Stimulated activated CD4-positive, alpha-beta T cell treated with anti-CD3 and anti-CD28 coated beads, Interleukin-4, amount 100 ng/mL, for 4 hours (primary cell): ENCODE measurements around the gene CAMK1D.
"Not testable (repeated sequence)": the region's sequence is repeated elsewhere in the genome, so short reads cannot be mapped to it uniquely, and the experiment has no call there.

ENCODE experiments used
- DNase-seq, 2 experiments: peaks; one replicate each; pipeline ENCODE4 v3.0.0-alpha.2; 2020

CAMK1D gene

GRCh38 chr10:12707461-12708185 is 358.3 kb downstream of the CAMK1D start:
- DNase-seq: peak in 1 of 2 experiments; percentile 18

GRCh38 chr10:12709000-12709401 is 359.7 kb downstream of the CAMK1D start:
- DNase-seq: no peak

- no peak for DNase-seq
These were observed 360.2 kb downstream of the CAMK1D start for GRCh38 chr10:12709521-12709963.

DNA sequence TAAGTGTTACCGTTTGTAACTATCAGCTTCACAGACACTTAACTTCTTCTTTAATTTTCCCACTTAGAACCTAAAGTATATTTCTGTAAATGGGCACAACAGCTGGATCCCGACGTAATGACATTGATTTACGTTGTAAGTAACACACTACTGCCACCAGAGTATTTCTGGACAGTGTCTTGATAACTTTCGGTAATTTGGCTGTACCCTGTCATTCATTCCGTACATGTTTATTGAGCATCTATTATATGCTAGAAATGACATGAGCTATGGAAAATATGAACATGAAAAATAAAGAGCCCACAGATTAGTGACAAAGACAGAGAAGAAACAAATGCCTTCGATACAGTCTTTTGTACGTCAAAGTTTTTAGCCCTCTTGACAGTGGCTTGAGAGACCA is 360.8 kb downstream of the CAMK1D start:
- DNase-seq: no peak

GRCh38 chr10:12710594-12711349 is 361.4 kb downstream of the CAMK1D start:
- peak; percentile 64 to 76 for DNase-seq

GRCh38 chr10:12711350-12711708 is 362.0 kb downstream of the CAMK1D start:
- DNase-seq: no peak

GRCh38 chr10:12712293-12712983 is 363.1 kb downstream of the CAMK1D start:
- no peak for DNase-seq

DNA sequence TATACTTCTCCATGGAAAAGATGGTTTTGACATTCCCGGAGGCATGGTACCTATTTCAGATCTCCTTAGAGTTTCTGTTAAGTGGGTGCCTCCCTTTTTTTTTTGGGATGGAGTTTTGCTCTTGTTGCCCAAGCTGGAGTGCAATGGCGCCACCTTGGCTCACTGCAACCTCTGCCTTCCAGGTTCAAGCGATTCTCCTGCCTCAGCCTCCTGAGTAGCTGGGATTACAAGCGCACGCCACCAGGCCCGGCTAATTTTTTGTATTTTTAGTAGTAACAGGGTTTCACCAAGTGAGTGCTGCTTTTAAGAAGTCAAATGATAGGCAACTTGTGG is 363.6 kb downstream of the CAMK1D start:
- not testable (repeated sequence) for DNase-seq

GRCh38 chr10:12716042-12716441 is 366.7 kb downstream of the CAMK1D start:
- no peak for DNase-seq

GRCh38 chr10:12717981-12718707 is 368.8 kb downstream of the CAMK1D start:
- no peak for DNase-seq

DNA sequence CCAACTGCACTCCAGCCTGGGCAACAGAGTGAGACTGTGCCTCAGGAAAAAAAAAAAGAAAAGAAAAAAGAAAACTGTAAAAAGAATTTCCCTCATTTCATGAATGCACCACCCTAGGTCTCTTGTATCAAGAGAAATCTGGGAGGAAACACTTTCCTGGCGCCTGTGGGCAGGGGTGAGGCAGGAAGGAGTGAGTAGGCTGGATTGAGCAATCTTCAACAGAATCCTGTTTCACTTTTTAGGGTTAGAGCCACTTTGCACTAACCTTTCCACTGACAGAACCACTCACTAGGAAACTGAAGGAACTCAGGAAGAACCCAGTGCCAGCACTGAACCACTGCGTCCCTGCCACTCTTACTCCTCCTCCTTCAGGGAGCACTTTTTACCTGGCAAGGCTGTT is 370.0 kb downstream of the CAMK1D start:
- no peak for DNase-seq

DNA sequence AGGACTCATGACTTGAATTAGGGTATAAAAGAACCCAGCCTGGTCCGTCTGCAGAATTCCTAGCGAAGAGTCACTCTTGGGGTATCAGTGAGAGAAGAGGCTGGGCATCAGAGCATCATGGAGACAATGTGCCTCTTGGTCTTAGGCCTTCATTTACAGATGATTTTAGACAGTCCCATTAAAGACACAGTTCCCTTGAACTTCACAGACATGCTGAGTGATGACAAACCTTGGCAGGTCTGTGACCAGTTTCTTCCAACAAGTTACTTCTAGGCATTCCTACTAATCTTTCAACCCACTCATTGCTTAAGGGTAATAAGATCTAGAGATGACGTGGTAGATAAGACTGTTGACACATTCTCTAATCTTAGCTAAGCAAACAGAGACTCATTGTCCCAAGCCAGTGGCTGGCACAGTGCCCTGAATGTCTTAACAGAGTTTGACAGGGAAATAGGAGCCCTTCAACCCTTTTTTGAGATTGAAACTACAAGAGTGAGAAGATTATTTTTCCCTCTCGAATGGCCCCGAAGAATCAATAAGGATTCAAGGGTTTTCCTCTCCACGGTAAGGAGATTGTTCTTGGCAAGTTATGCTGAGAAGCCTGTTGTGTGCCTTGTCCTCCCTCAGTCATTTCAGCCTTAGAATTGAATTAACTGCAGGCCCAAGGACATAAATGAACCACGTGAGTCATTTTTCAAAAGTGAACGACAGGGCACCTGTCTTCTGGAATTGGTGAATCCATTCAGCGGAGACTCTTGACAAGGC is 371.1 kb downstream of the CAMK1D start:
- peak in 1 of 2 experiments; percentile 12 for DNase-seq

DNA sequence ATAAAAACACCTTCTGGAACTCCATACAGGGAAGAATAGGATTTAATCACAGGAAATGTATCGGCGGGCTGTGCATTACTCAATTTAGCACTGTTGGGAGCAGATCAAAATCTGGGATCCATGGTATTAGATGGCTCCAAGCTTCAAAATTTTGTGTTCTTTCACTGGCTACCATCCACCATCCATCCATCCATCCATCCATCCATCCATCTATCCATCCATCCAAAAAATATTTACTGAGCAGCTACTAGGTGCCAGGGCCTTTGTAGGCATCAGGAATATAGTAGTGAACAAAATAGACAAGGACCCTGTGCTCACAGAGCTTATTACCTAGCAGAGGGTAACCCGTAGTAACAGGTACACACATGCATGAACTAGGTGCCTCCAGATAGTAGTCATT is 372.0 kb downstream of the CAMK1D start:
- no peak for DNase-seq

DNA sequence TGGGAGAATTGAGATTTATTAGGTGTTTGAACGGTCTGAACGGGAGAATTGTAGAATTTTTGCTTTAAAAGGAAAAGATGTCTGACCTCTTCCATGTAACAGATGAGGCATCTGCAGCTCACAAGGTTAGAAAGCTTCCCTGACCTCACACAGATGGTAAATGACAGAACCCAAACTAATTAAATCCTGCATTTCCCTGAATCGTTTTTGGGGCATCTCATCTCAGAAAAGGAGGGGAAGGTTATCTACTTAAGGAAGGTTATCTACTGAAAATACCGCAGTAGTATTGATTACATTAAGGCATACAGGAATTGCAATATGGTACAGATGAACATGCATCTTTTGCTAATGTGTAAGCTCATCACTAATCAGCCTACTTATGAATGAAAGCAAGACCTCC is 373.9 kb downstream of the CAMK1D start:
- no peak for DNase-seq

- no peak for DNase-seq
These were observed 375.6 kb downstream of the CAMK1D start for GRCh38 chr10:12724807-12725579.

DNA sequence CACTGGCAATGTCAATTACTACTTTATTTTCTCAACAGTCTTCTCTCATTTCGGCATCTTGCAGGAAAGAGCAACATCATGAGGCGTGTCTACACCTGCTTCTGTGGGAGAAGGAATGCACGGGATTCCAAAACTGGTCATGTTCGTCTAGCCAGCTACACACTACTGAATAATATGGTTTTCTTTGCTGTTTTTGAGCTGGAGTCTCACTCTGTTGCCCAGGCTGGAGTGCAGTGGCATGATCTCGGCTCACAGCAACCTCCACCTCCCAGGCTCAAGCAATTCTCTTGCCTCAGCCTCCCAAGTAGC is 376.2 kb downstream of the CAMK1D start:
- DNase-seq: not testable (repeated sequence)

DNA sequence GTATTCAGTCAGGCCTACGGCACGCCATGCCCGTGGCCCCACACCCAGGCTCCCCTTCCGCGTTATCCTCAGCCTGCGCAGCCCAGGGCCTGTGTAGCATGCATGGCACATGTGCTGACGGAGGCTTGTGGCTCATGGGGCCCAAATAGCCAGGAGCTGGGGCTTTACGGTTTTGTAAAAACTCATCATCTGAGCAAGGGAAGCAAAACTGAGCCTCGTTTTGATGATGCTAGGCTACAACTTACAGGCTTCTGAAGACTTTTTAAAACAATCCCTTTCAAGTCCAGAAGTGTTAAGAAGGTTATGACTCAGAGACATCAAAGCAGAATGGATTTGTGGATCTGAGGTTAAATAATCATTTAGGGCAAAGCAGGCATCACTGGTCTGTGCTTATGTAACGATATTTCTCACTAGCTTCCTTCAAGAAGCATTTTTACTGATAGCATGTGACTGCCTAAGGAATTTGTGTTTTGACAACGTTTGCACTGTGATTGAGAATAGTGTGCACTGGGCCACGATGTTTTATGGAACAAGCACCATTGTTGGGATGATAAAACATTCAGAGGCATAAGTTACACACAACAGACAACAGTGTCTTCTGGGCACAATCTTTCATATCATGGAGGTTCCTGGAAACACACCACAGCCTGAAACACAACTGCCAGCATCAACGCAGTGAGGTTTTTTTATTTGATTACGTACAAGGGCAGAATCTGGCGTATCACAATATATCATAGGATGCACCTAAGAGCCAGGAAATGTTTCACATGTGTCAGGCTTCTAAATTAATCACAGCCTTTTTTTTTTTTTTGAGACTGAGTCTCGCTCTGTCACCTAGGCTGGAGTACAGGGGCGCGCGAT is 377.9 kb downstream of the CAMK1D start:
- no peak for DNase-seq

- DNase-seq: no peak
These were observed 378.5 kb downstream of the CAMK1D start for GRCh38 chr10:12727832-12728215.

- DNase-seq: no peak
These were observed 379.1 kb downstream of the CAMK1D start for GRCh38 chr10:12728494-12728893.

DNA sequence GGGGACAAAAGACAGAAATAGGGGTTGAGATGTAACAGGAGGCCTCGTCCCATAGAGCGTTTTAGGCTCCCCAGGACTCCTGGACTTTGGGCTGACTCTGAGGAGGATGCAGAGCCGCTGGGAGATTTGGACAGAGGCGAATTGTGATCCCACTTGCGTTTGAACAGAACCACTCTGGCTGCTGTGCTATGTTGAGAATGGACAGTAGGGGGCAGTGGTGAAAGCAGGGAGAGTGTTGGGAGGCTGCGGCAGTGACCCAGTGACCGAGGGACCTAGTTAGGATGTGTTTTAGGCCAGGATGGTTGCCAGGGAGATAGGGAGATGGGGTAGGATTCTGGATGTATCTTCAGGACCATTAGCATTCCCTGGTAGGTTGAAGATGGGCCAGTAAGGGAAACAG is 380.5 kb downstream of the CAMK1D start:
- DNase-seq: no peak
